ENCODE data around the gene WDR82.

WDR82 gene

GRCh38 chr3:52259035-52259434 lies 19.4 kb downstream of the WDR82 start:
- no peak for TF ChIP-seq CTCF (conservative IDR thresholded peaks at IDR 0.05)
- no peak overlapping the region for H3K27ac ChIP-seq

- H3K27ac ChIP-seq = no peak overlapping the region
- no peak for TF ChIP-seq CTCF (conservative IDR thresholded peaks at IDR 0.05)
Measured at GRCh38 chr3:52257911-52258310, 20.5 kb downstream of the WDR82 start.

- no peak for TF ChIP-seq CTCF (conservative IDR thresholded peaks at IDR 0.05)
Measured at GRCh38 chr3:52256622-52257021, 21.8 kb downstream of the WDR82 start.

GRCh38 chr3:52256159-52256558 lies 22.3 kb downstream of the WDR82 start:
- no peak for TF ChIP-seq CTCF (conservative IDR thresholded peaks at IDR 0.05)
- H3K27ac ChIP-seq = no peak overlapping the region

More at GRCh38 chr3:52256622-52257021, 21.8 kb downstream of the WDR82 start:
- no peak overlapping the region for H3K27ac ChIP-seq

GRCh38 chr3:52254608-52255007 lies 23.8 kb downstream of the WDR82 start:
- H3K27ac ChIP-seq = no peak overlapping the region
- TF ChIP-seq CTCF (conservative IDR thresholded peaks at IDR 0.05) = no peak

GRCh38 chr3:52253314-52254304 lies 24.8 kb downstream of the WDR82 start:
- no peak overlapping the region for H3K27ac ChIP-seq

More at GRCh38 chr3:52253314-52254304, 24.8 kb downstream of the WDR82 start:
- no peak for TF ChIP-seq CTCF (conservative IDR thresholded peaks at IDR 0.05)
